WTC11 (cell line): ENCODE data around the gene ALDH8A1. TPM values are rescaled to one million over a fixed set of nuclear protein-coding genes. Genes with fewer than 3 reads are reported as not detected.

Experiments used
- ATAC-seq: fragments of 200-7000 bp; cut with Tn5 transposase; 2 replicates; pipeline ENCODE4 v1.10.0; 2021; ENCODE audit warnings: mild to moderate bottlenecking, moderate library complexity
- CTCF ChIA-PET: fragments of 300-600 bp; sonication (Branson Sonifier 250); formaldehyde crosslinking; loops from one replicate; lab custom pipeline; 2021; ENCODE audit warnings: antibody characterized with exemption; lab: Charles Lee
- POLR2A ChIA-PET: fragments of 350-600 bp; sonication (Branson Sonifier 250); formaldehyde crosslinking; loops from one replicate; lab custom pipeline; 2021; ENCODE audit warnings: antibody characterized with exemption; lab: Charles Lee
- DNase-seq: peaks from one replicate; pipeline ENCODE4 v3.0.0; 2021; ENCODE audit warnings: low spot score
- H3K27ac Mint-ChIP-seq: 2 replicates; pipeline ENCODE4 v1.8.0; 2021; ENCODE audit warnings: mixed read lengths
- H3K27me3 Mint-ChIP-seq: 2 replicates; pipeline ENCODE4 v1.8.0; 2021; ENCODE audit warnings: low read depth, mild to moderate bottlenecking, moderate library complexity, mixed read lengths
- H3K36me3 Mint-ChIP-seq: 2 replicates; pipeline ENCODE4 v1.8.0; 2021; ENCODE audit warnings: mixed read lengths
- H3K4me1 Mint-ChIP-seq: 2 replicates; pipeline ENCODE4 v1.8.0; 2022; ENCODE audit warnings: mixed read lengths
- H3K4me3 Mint-ChIP-seq: 2 replicates; pipeline ENCODE4 v1.8.0; 2021; ENCODE audit warnings: mild to moderate bottlenecking, moderate library complexity, mixed read lengths
- H3K9me3 Mint-ChIP-seq: 2 replicates; pipeline ENCODE4 v1.8.0; 2021; ENCODE audit warnings: mixed read lengths
- ATF3 ChIP-seq: sonication (generic); formaldehyde crosslinking; conservative IDR thresholded peaks from 2 replicates; pipeline ENCODE4 v1.8.1; 2022; ENCODE audit warnings: mild to moderate bottlenecking, missing genetic modification reagents
- FOXK1 ChIP-seq: sonication (generic); formaldehyde crosslinking; IDR thresholded peaks from 2 replicates; pipeline ENCODE4 v1.8.0; 2022; ENCODE audit warnings: mild to moderate bottlenecking, moderate library complexity, missing genetic modification reagents
- GABPB1 ChIP-seq: sonication (generic); formaldehyde crosslinking; IDR thresholded peaks from 2 replicates; pipeline ENCODE4 v1.8.1; 2023; ENCODE audit warnings: mild to moderate bottlenecking, missing genetic modification reagents
- MLX ChIP-seq: sonication (generic); formaldehyde crosslinking; IDR thresholded peaks from 2 replicates; pipeline ENCODE4 v1.8.1; 2023; ENCODE audit warnings: mild to moderate bottlenecking, missing genetic modification reagents, moderate library complexity
- MYBL2 ChIP-seq: sonication (generic); formaldehyde crosslinking; IDR thresholded peaks from 2 replicates; pipeline ENCODE4 v1.8.1; 2023; ENCODE audit warnings: mild to moderate bottlenecking, moderate library complexity, missing genetic modification reagents
- SMAD4 ChIP-seq: sonication (generic); formaldehyde crosslinking; IDR thresholded peaks from 2 replicates; pipeline ENCODE4 v1.8.0; 2022; ENCODE audit warnings: mild to moderate bottlenecking, missing genetic modification reagents
- SP1 ChIP-seq: sonication (generic); formaldehyde crosslinking; conservative IDR thresholded peaks from 2 replicates; pipeline ENCODE4 v1.8.1; 2022; ENCODE audit warnings: missing genetic modification reagents
- ZNF281 ChIP-seq: sonication (generic); formaldehyde crosslinking; IDR thresholded peaks from 2 replicates; pipeline ENCODE4 v1.8.0; 2023; ENCODE audit warnings: mild to moderate bottlenecking, missing genetic modification reagents
- ZNF671 ChIP-seq: fragments of 250-450 bp; sonication (Bioruptor Pico); IDR thresholded peaks from 2 replicates; pipeline ENCODE4 v1.8.0; 2021; ENCODE audit warnings: mild to moderate bottlenecking
- total RNA-seq: library from RNA; stranded (reverse); gene quantifications from 3 replicates; pipeline ENCODE4 v1.2.3, GENCODE V29; 2021
- TF ChIP-seq, protein P1 (sequence below): sonication (generic); formaldehyde crosslinking; conservative IDR thresholded peaks from 2 replicates; pipeline ENCODE4 v1.8.1; 2023; ENCODE audit warnings: mild to moderate bottlenecking, low read depth, missing genetic modification reagents, moderate library complexity
- TF ChIP-seq, protein P2 (sequence below): sonication (generic); formaldehyde crosslinking; IDR thresholded peaks from 2 replicates; pipeline ENCODE4 v1.8.1; 2023; ENCODE audit warnings: mild to moderate bottlenecking, missing genetic modification reagents, moderate library complexity
- TF ChIP-seq, protein P3 (sequence below): sonication (generic); formaldehyde crosslinking; IDR thresholded peaks from 2 replicates; pipeline ENCODE4 v1.8.0; 2022; ENCODE audit warnings: missing genetic modification reagents
- TF ChIP-seq, protein P4 (sequence below): sonication (generic); formaldehyde crosslinking; IDR thresholded peaks from 2 replicates; pipeline ENCODE4 v1.8.1; 2022; ENCODE audit warnings: missing genetic modification reagents, borderline replicate concordance
- TF ChIP-seq, protein P5 (sequence below): fragments of 250-450 bp; sonication (Bioruptor Pico); IDR thresholded peaks from 2 replicates; pipeline ENCODE4 v1.9.0; 2021; ENCODE audit warnings: mild to moderate bottlenecking
- TF ChIP-seq, protein P6 (sequence below): sonication (generic); formaldehyde crosslinking; IDR thresholded peaks from 2 replicates; pipeline ENCODE4 v1.8.1; 2022; ENCODE audit warnings: mild to moderate bottlenecking, missing genetic modification reagents, moderate library complexity, borderline replicate concordance
- TF ChIP-seq, protein P7 (sequence below): sonication (generic); formaldehyde crosslinking; IDR thresholded peaks from 2 replicates; pipeline ENCODE4 v1.8.1; 2022; ENCODE audit warnings: low read depth, missing genetic modification reagents, borderline replicate concordance

The ALDH8A1 gene
- total RNA-seq, 1 experiment from 2014 or later, result 0.17 TPM

DNA sequence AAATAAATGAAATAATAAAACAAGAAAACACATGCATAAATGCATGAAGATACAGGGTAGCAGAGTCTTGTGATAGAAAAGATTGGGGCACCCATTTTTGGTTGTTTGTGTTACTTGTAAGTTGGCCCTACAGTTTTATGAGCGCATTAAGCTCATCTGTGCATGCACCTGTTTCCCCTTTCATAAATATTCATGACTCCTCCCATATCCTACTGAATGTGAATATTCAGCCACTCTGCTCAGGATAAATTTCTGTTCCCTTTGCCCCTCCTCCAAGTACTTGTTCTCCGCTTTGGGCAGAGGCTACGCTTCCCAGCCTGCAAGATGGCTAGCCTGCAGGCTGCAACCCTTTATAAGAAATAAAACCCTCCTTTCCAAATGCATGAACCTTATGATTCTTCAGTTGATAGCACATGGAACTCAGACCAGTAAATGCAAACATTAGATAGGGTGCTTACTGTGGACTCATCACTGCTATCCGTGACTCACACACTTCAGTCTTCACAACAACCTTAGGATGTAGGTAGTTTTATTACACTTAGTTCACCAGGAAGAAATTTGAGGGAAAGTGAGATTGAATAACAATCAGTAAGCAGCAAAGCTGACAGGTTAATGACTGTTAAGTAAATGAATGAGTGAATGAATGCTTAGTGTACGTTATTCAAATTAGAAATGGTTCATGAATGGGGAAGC is 15.0 kb downstream of the ALDH8A1 start:
- ATAC-seq (no peak), DNase-seq (no peak)
- H3K36me3 Mint-ChIP-seq, result no peaks in the 10 kb centered on the region
- peaks cover 5% of the 10 kb centered on the region; the same call in 1 of the 2 replicates for H3K4me1 Mint-ChIP-seq
- POLR2A ChIA-PET, result no interaction called here
- no peaks in the 10 kb centered on the region for H3K9me3 Mint-ChIP-seq
- H3K27ac Mint-ChIP-seq, result no peak overlapping the region
- no peaks in the 10 kb centered on the region for H3K27me3 Mint-ChIP-seq
- H3K4me3 Mint-ChIP-seq, result no peak overlapping the region
- CTCF ChIA-PET, result no interaction called here
- TF ChIP-seq MYBL2 (CRISPR knock-in tag), result no peak
- no peak for TF ChIP-seq ATF3 (CRISPR knock-in tag)
- no peak for TF ChIP-seq MLX (CRISPR knock-in tag)
- no peak for TF ChIP-seq ZNF671 (CRISPR knock-in tag)
- TF ChIP-seq, protein P1, sequence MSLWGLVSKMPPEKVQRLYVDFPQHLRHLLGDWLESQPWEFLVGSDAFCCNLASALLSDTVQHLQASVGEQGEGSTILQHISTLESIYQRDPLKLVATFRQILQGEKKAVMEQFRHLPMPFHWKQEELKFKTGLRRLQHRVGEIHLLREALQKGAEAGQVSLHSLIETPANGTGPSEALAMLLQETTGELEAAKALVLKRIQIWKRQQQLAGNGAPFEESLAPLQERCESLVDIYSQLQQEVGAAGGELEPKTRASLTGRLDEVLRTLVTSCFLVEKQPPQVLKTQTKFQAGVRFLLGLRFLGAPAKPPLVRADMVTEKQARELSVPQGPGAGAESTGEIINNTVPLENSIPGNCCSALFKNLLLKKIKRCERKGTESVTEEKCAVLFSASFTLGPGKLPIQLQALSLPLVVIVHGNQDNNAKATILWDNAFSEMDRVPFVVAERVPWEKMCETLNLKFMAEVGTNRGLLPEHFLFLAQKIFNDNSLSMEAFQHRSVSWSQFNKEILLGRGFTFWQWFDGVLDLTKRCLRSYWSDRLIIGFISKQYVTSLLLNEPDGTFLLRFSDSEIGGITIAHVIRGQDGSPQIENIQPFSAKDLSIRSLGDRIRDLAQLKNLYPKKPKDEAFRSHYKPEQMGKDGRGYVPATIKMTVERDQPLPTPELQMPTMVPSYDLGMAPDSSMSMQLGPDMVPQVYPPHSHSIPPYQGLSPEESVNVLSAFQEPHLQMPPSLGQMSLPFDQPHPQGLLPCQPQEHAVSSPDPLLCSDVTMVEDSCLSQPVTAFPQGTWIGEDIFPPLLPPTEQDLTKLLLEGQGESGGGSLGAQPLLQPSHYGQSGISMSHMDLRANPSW (CRISPR knock-in tag), result no peak
- TF ChIP-seq SMAD4, result no peak
- no peak for TF ChIP-seq SP1 (CRISPR knock-in tag)
- no peak for TF ChIP-seq ZNF281 (CRISPR knock-in tag)
- TF ChIP-seq GABPB1 (CRISPR knock-in tag), result no peak
- TF ChIP-seq, protein P2, sequence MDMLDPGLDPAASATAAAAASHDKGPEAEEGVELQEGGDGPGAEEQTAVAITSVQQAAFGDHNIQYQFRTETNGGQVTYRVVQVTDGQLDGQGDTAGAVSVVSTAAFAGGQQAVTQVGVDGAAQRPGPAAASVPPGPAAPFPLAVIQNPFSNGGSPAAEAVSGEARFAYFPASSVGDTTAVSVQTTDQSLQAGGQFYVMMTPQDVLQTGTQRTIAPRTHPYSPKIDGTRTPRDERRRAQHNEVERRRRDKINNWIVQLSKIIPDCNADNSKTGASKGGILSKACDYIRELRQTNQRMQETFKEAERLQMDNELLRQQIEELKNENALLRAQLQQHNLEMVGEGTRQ (CRISPR knock-in tag), result no peak
- TF ChIP-seq, protein P3, sequence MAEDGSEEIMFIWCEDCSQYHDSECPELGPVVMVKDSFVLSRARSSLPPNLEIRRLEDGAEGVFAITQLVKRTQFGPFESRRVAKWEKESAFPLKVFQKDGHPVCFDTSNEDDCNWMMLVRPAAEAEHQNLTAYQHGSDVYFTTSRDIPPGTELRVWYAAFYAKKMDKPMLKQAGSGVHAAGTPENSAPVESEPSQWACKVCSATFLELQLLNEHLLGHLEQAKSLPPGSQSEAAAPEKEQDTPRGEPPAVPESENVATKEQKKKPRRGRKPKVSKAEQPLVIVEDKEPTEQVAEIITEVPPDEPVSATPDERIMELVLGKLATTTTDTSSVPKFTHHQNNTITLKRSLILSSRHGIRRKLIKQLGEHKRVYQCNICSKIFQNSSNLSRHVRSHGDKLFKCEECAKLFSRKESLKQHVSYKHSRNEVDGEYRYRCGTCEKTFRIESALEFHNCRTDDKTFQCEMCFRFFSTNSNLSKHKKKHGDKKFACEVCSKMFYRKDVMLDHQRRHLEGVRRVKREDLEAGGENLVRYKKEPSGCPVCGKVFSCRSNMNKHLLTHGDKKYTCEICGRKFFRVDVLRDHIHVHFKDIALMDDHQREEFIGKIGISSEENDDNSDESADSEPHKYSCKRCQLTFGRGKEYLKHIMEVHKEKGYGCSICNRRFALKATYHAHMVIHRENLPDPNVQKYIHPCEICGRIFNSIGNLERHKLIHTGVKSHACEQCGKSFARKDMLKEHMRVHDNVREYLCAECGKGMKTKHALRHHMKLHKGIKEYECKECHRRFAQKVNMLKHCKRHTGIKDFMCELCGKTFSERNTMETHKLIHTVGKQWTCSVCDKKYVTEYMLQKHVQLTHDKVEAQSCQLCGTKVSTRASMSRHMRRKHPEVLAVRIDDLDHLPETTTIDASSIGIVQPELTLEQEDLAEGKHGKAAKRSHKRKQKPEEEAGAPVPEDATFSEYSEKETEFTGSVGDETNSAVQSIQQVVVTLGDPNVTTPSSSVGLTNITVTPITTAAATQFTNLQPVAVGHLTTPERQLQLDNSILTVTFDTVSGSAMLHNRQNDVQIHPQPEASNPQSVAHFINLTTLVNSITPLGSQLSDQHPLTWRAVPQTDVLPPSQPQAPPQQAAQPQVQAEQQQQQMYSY, result no peak
- TF ChIP-seq, protein P4, sequence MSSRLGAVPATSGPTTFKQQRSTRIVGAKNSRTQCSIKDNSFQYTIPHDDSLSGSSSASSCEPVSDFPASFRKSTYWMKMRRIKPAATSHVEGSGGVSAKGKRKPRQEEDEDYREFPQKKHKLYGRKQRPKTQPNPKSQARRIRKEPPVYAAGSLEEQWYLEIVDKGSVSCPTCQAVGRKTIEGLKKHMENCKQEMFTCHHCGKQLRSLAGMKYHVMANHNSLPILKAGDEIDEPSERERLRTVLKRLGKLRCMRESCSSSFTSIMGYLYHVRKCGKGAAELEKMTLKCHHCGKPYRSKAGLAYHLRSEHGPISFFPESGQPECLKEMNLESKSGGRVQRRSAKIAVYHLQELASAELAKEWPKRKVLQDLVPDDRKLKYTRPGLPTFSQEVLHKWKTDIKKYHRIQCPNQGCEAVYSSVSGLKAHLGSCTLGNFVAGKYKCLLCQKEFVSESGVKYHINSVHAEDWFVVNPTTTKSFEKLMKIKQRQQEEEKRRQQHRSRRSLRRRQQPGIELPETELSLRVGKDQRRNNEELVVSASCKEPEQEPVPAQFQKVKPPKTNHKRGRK (CRISPR knock-in tag), result no peak
- TF ChIP-seq, protein P5, sequence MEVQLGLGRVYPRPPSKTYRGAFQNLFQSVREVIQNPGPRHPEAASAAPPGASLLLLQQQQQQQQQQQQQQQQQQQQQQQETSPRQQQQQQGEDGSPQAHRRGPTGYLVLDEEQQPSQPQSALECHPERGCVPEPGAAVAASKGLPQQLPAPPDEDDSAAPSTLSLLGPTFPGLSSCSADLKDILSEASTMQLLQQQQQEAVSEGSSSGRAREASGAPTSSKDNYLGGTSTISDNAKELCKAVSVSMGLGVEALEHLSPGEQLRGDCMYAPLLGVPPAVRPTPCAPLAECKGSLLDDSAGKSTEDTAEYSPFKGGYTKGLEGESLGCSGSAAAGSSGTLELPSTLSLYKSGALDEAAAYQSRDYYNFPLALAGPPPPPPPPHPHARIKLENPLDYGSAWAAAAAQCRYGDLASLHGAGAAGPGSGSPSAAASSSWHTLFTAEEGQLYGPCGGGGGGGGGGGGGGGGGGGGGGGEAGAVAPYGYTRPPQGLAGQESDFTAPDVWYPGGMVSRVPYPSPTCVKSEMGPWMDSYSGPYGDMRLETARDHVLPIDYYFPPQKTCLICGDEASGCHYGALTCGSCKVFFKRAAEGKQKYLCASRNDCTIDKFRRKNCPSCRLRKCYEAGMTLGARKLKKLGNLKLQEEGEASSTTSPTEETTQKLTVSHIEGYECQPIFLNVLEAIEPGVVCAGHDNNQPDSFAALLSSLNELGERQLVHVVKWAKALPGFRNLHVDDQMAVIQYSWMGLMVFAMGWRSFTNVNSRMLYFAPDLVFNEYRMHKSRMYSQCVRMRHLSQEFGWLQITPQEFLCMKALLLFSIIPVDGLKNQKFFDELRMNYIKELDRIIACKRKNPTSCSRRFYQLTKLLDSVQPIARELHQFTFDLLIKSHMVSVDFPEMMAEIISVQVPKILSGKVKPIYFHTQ (CRISPR knock-in tag), result no peak
- no peak for TF ChIP-seq FOXK1 (CRISPR knock-in tag)
- TF ChIP-seq, protein P6, sequence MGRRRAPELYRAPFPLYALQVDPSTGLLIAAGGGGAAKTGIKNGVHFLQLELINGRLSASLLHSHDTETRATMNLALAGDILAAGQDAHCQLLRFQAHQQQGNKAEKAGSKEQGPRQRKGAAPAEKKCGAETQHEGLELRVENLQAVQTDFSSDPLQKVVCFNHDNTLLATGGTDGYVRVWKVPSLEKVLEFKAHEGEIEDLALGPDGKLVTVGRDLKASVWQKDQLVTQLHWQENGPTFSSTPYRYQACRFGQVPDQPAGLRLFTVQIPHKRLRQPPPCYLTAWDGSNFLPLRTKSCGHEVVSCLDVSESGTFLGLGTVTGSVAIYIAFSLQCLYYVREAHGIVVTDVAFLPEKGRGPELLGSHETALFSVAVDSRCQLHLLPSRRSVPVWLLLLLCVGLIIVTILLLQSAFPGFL (CRISPR knock-in tag), result no peak
- TF ChIP-seq, protein P7, sequence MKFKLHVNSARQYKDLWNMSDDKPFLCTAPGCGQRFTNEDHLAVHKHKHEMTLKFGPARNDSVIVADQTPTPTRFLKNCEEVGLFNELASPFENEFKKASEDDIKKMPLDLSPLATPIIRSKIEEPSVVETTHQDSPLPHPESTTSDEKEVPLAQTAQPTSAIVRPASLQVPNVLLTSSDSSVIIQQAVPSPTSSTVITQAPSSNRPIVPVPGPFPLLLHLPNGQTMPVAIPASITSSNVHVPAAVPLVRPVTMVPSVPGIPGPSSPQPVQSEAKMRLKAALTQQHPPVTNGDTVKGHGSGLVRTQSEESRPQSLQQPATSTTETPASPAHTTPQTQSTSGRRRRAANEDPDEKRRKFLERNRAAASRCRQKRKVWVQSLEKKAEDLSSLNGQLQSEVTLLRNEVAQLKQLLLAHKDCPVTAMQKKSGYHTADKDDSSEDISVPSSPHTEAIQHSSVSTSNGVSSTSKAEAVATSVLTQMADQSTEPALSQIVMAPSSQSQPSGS (CRISPR knock-in tag), result no peak
